GM19467 (cell line): ENCODE results near the gene MYBL2.

Source experiments
- ATAC-seq: cut with Tn5 transposase; IDR thresholded peaks from one replicate; pipeline ENCODE4 v1.9.1; 2021; ENCODE audit warnings: mild to moderate bottlenecking, moderate library complexity; ENCODE audit not compliant: unreplicated experiment

The MYBL2 gene

DNA sequence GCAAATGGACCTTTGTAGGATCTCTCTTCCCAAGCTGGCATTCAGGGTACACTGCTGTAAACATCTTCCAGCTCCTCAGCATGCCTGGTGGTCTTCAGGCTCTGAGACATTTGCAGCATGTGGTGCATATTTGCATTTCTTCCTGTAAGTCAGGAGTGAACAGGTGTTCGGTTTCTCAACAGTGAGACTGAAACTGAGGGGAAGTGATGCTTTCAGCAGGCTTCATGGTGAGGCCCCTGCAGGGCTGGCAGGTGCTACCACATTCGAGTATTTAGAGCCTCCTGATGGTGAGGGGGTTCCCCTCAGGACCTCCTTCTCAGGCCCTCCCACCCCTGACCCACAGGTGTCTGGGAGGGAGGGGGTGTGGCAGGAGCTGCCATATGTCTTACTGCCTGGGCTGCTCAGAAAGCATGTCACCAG, 15.1 kb downstream of the MYBL2 start:
- peak; percentile 90 for ATAC-seq

GRCh38 chr20:43682446-43682845, 15.5 kb downstream of the MYBL2 start:
- peak; percentile 32 for ATAC-seq

GRCh38 chr20:43686820-43687219, 19.9 kb downstream of the MYBL2 start:
- no peak for ATAC-seq

- no peak for ATAC-seq
These were observed 22.3 kb downstream of the MYBL2 start for GRCh38 chr20:43689165-43689564.

- no peak for ATAC-seq
These were observed 24.2 kb downstream of the MYBL2 start for GRCh38 chr20:43690943-43691598.

- ATAC-seq, result no peak
These were observed 25.1 kb downstream of the MYBL2 start for GRCh38 chr20:43691928-43692524.

DNA sequence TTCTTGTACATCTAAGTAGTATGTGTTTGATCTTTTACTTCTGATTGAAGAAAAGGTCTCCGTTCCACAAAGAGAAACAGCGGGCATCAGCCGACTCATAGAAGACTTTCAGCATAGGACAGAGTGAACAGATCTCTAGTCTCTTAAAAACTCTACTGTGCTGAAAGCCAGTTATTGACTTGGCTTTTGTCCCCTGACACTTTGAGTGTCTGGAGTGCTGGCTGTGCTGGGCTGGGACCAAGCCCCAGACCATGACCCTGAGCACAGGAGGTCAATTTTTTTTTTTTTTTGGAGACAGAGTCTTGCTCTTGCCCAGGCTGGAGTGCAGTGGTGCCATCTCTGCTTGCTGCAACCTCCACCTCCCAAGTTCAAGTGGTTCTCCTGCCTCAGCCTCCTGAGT, 27.8 kb downstream of the MYBL2 start:
- no peak for ATAC-seq

- no peak for ATAC-seq
These were observed 28.7 kb downstream of the MYBL2 start for GRCh38 chr20:43695571-43695970.

GRCh38 chr20:43699941-43700565, 33.1 kb downstream of the MYBL2 start:
- ATAC-seq, result no peak

- ATAC-seq, result no peak
These were observed 33.7 kb downstream of the MYBL2 start for GRCh38 chr20:43700627-43701026.

DNA sequence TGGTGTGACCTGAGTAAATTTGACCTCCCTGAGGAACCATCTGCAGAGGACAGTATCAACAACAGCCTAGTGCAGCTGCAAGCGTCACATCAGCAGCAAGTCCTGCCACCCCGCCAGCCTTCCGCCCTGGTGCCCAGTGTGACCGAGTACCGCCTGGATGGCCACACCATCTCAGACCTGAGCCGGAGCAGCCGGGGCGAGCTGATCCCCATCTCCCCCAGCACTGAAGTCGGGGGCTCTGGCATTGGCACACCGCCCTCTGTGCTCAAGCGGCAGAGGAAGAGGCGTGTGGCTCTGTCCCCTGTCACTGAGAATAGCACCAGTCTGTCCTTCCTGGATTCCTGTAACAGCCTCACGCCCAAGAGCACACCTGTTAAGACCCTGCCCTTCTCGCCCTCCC, 35.6 kb downstream of the MYBL2 start:
- no peak for ATAC-seq

- ATAC-seq, result peak; percentile 54
These were observed 43.6 kb downstream of the MYBL2 start for GRCh38 chr20:43710370-43711044.

- ATAC-seq, result peak; percentile 15
These were observed 44.3 kb downstream of the MYBL2 start for GRCh38 chr20:43711098-43711654.

DNA sequence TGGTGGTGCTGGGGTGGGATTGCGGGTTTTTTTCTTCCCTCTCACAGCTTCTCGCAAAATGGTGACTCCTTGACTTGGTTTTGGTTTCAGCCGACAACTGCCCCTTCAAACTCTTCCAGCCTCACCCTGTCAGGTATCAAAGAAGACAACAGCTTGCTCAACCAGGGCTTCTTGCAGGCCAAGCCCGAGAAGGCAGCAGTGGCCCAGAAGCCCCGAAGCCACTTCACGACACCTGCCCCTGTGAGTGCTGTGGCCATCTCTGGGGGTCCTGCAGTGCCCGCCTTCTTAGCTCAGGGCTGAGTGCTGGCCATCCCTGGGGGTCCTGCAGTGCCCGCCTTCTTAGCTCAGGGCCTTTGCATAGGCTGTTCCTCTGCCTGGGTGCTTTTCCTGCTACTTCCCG, 48.1 kb downstream of the MYBL2 start:
- ATAC-seq, result no peak

GRCh38 chr20:43715511-43715910, 48.6 kb downstream of the MYBL2 start:
- ATAC-seq, result no peak

GRCh38 chr20:43716123-43716522, 49.2 kb downstream of the MYBL2 start:
- ATAC-seq, result no peak

- ATAC-seq, result no peak
These were observed 50.1 kb downstream of the MYBL2 start for GRCh38 chr20:43716757-43717615.

DNA sequence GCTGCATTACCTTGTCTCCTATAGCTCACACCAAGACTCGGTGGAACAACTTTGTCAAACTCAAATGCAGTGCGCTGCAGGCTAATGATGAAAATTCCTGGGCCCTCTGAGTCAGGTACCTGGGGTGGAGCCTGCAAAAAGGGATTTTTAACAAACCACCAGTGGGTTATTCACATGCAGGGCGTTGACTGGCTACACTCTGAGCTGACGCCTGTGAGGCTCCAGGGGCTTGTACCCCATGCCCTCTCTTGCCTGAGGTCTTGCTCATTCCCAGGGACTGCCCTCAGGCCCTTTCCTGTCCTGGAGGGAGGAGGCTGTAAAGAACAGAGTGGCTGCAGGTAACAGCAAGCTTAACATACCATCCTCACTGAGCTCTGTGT, 50.7 kb downstream of the MYBL2 start:
- no peak for ATAC-seq

- no peak for ATAC-seq
These were observed 53.1 kb downstream of the MYBL2 start for GRCh38 chr20:43720007-43720406.

GRCh38 chr20:43721097-43721428, 54.1 kb downstream of the MYBL2 start:
- no peak for ATAC-seq
